ENCODE measurements around the gene GINS2.
A peak's percentile ranks its signal among the peaks of the same experiment; 100 is the strongest.

Gene GINS2

DNA sequence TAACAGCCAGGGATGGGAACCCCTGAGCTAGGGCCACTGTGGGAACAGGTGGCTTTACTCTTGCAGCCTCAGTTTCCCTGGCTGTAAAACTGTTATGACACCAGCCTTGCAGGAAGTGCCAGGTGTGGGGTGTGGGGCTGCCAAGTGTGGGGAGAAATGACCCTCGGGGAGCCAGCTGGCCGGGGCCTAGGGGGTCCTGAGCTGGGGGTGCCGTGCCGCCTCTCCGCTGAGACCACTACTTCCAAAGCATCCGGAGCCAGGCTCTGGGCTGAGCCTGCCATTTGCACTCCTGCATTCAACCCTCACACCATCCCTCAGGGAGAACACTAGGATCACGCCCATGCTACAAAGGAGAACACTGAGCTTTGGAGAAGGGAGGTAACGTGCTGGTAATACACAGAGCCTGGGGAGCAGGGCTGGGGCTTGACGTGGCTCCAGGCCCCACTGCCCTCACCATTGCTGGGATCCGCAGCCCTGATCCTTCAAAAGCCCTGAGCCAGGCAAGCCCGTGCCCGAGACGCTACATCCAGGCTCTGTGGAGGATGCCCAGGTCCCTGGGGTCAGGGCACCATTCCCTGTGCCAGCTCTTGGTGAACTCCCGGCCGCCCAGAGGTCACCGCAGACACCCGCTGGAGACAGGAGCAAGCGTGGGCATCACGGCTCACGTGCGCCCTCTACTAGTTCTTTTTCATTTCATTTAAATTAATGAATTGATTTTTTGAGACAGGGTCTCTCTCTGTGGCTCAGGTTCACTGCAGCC, 28.8 kb upstream of the GINS2 start:
- in situ Hi-C loops (cut with HindIII; ENCODE audit: low sequenced_read_pairs): no loop called here
- H3K4me3 ChIP-seq (ENCODE audit: low read depth, low read length): no peak overlapping the region

DNA sequence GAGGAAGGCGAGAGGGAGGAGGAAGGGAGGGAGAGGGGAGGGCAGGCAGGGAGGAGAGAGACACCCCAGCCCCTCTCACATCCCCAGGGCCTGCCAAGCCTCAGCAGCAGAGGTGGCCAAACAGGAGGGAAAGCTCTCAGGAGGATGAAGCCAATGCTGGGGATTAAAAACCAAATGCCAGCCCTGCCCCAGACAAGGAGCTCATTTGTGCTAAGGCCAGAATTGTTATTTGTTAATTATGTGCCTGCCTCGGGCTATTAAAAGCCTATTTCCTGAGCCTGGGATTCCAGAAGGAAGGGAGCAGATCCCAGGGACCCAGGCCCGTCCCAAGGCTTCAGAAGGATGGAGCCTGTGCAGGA, 27.9 kb upstream of the GINS2 start:
- DNase-seq (ENCODE audit: low read depth, low spot score): no peak
- in situ Hi-C loops (cut with HindIII; ENCODE audit: low sequenced_read_pairs): no loop called here
- TF ChIP-seq, protein P1, sequence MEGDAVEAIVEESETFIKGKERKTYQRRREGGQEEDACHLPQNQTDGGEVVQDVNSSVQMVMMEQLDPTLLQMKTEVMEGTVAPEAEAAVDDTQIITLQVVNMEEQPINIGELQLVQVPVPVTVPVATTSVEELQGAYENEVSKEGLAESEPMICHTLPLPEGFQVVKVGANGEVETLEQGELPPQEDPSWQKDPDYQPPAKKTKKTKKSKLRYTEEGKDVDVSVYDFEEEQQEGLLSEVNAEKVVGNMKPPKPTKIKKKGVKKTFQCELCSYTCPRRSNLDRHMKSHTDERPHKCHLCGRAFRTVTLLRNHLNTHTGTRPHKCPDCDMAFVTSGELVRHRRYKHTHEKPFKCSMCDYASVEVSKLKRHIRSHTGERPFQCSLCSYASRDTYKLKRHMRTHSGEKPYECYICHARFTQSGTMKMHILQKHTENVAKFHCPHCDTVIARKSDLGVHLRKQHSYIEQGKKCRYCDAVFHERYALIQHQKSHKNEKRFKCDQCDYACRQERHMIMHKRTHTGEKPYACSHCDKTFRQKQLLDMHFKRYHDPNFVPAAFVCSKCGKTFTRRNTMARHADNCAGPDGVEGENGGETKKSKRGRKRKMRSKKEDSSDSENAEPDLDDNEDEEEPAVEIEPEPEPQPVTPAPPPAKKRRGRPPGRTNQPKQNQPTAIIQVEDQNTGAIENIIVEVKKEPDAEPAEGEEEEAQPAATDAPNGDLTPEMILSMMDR (IDR thresholded peaks at IDR 0.05; ENCODE audit: low read depth, low read length): no peak
- H3K4me3 ChIP-seq (ENCODE audit: low read depth, low read length): no peak overlapping the region

More for the DNA sequence above, 28.8 kb upstream of the GINS2 start:
- TF ChIP-seq, protein P1 (IDR thresholded peaks at IDR 0.05; ENCODE audit: low read depth, low read length): peak; percentile 61
- peak; percentile 62 for DNase-seq (ENCODE audit: low read depth, low spot score)

DNA sequence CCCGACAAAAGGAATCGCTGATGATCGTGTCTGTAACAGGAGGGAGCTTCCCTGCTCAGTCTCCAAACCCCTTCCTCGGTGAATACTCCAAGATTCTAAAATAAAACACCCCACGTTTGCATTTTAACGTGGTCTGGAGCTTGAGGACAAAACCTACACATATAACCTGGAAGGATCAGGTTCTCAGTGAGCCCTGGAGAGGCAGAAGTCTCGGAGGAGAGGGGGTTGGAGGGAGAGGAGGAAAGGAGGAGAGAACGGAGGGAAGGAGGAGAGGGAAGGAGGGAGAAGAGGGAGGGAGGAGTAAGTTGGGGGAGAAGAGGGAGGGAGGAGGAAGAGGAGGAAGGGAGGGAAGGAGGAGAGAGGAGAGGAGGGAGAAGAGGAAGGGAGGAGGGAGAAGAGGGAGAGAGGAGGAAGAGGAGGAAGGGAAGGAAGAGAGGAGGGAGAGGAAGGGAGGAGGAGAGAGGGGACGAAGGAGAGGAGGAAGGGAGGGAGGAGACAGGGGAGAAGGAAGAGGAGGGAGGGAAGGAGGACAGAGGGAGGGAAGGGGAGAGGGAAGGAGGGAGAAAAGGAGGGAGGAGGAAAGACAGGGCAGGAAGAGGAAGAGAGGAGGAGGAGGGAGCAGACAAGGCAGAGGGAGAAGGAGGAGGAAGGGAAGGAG, 27.4 kb upstream of the GINS2 start:
- TF ChIP-seq, protein P1 (IDR thresholded peaks at IDR 0.05; ENCODE audit: low read depth, low read length): no peak
- DNase-seq (ENCODE audit: low read depth, low spot score): no peak
- H3K4me3 ChIP-seq (ENCODE audit: low read depth, low read length): no peak overlapping the region
- in situ Hi-C loops (cut with HindIII; ENCODE audit: low sequenced_read_pairs): no loop called here

DNA sequence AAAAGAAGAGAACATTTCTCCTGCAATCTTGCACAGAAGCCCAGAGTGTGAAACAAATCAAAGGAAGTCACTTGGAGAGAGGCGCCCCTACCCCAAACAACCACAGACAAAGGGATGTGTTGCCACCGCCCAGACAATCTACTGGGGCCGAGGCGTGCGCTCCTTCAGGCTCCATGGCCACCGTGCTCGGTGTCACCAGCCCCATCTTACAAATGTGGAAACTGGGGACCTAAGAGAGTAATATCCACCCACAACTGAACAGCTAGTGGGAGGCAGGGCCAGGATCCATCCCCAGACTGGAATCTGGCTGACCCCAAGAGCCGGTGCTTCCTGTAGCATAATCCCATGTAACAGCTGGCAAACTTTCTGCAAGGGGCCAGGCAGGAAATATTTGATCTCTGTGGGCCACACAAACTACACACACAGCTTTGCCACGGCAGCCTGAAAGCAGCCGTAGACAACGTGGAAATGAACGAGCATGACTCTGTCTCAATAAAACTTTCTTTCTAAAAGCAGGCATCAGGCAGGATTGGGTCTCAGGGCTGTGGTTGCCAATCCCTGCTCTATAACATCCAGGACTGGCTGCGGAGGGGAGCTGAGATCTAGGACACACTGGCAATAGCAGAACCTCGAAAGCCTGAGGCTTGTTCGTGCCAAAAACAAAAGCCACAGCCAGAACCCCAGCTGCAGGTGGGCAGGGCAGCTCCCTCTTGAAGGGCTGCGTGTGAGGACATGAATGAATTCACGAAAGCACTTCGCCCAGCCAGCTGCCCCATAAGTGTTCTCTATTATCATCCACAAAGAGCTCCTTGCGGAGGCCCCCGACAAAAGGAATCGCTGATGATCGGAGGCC, 26.6 kb upstream of the GINS2 start:
- TF ChIP-seq, protein P1 (IDR thresholded peaks at IDR 0.05; ENCODE audit: low read depth, low read length): no peak
- no peak for DNase-seq (ENCODE audit: low read depth, low spot score)
- in situ Hi-C loops (cut with HindIII; ENCODE audit: low sequenced_read_pairs): no loop called here
- no peak overlapping the region for H3K4me3 ChIP-seq (ENCODE audit: low read depth, low read length)

DNA sequence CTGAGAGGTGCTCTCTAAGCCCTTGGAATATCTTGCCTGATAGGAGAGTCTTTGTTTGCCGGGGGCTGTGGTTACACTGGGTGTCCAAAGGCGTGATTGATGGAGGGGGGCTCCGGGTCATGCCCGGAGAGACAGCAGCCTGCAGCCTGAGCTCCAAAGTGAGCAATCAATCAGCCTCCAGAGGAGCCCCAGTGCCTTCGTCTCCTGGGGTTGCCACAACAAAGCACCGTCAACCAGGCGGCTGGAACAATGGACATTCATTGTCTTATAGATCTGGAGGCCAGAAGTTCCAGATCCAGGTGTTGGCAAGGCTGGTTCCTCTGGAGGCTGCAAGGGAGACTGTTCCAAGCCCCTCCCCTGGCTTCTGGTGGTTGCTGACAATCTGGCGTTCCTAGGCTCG, 24.0 kb upstream of the GINS2 start:
- TF ChIP-seq, protein P1 (IDR thresholded peaks at IDR 0.05; ENCODE audit: low read depth, low read length): no peak
- H3K4me3 ChIP-seq (ENCODE audit: low read depth, low read length): no peak overlapping the region
- in situ Hi-C loops (cut with HindIII; ENCODE audit: low sequenced_read_pairs): no loop called here
- DNase-seq (ENCODE audit: low read depth, low spot score): no peak

DNA sequence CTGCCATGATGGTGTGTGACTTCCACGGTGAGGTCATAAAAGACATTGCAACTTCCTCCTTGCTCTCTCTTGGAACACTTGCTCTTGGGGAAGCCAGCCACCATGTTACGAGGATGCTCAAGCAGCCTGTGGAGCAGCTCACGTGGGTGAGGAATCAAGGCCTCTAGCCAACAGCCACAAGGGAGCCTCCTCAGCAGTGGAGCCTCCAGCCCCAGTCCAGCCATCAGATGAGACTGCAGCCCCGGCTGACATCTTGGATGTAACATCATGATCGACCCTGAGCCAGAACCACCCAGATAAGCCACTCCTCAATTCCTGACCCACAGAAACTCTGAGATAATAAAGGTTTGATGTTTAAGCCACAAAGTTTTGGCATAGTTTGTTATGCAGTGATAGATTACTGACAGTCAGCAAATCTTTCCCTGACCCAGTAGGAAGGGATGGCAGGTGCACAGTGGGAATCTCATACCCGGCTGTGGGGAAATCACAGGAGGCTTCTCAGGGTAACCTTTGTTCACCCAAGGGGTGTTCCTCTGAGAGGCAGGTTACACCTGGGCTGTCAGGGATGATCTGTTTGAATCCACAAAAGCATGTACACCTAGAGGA, 23.3 kb upstream of the GINS2 start:
- no peak overlapping the region for H3K4me3 ChIP-seq (ENCODE audit: low read depth, low read length)
- TF ChIP-seq, protein P1 (IDR thresholded peaks at IDR 0.05; ENCODE audit: low read depth, low read length): no peak
- in situ Hi-C loops (cut with HindIII; ENCODE audit: low sequenced_read_pairs): no loop called here
- no peak for DNase-seq (ENCODE audit: low read depth, low spot score)

Data from astrocyte of the spinal cord (primary cell).